Measurements from ENCODE around the gene GSN.

GRCh38 chr9:121363622-121363961 is 95.6 kb downstream of the GSN start:
- TF ChIP-seq, protein P1, sequence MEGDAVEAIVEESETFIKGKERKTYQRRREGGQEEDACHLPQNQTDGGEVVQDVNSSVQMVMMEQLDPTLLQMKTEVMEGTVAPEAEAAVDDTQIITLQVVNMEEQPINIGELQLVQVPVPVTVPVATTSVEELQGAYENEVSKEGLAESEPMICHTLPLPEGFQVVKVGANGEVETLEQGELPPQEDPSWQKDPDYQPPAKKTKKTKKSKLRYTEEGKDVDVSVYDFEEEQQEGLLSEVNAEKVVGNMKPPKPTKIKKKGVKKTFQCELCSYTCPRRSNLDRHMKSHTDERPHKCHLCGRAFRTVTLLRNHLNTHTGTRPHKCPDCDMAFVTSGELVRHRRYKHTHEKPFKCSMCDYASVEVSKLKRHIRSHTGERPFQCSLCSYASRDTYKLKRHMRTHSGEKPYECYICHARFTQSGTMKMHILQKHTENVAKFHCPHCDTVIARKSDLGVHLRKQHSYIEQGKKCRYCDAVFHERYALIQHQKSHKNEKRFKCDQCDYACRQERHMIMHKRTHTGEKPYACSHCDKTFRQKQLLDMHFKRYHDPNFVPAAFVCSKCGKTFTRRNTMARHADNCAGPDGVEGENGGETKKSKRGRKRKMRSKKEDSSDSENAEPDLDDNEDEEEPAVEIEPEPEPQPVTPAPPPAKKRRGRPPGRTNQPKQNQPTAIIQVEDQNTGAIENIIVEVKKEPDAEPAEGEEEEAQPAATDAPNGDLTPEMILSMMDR (IDR thresholded peaks at IDR 0.05): no peak
- TF ChIP-seq POLR2A (IDR thresholded peaks at IDR 0.05): no peak

Data from Peyer's patch (tissue), 4 donors.